T47D (cell line): ENCODE results near the gene DGKB.

Source experiments
- DNase-seq, 2 experiments: peaks; one replicate each; pipeline versions ENCODE4 v3.0.0 to v3.0.0-alpha.2; 2011 to 2012; ENCODE audit warnings: low read depth in 1 of 2, low spot score in 1 of 2
- JUND ChIP-seq: IDR thresholded peaks from 2 replicates; pipeline ENCODE4 v1.6.1; 2012; ENCODE audit warnings: low read depth
- in situ Hi-C: cut with HindIII; loops from 2 replicates; pipeline ENCODE4 v1.10.0; 2016; ENCODE audit warnings: low sequenced_read_pairs, low pct_unique_long_range_greater_than_20kb

Gene DGKB

GRCh38 chr7:14179781-14180180 is 722.8 kb downstream of the DGKB start:
- no peak for DNase-seq
- in situ Hi-C loops = no loop called here
- TF ChIP-seq JUND = no peak

GRCh38 chr7:14177876-14178275 is 724.7 kb downstream of the DGKB start:
- in situ Hi-C loops = no loop called here
- no peak for TF ChIP-seq JUND
- DNase-seq = no peak

- peak in 1 of 2 experiments; percentile 74 for DNase-seq
- no peak for TF ChIP-seq JUND
- in situ Hi-C loops = no loop called here
These were observed 731.7 kb downstream of the DGKB start for GRCh38 chr7:14170872-14171271.

GRCh38 chr7:14158111-14158510 is 744.4 kb downstream of the DGKB start:
- no peak for DNase-seq
- in situ Hi-C loops = no loop called here

GRCh38 chr7:14156436-14156835 is 746.1 kb downstream of the DGKB start:
- no peak for TF ChIP-seq JUND
- no peak for DNase-seq
- in situ Hi-C loops = no loop called here

More at GRCh38 chr7:14158111-14158510, 744.4 kb downstream of the DGKB start:
- TF ChIP-seq JUND = no peak

GRCh38 chr7:14148974-14149373 is 753.6 kb downstream of the DGKB start:
- no peak for TF ChIP-seq JUND
- in situ Hi-C loops = no loop called here
- DNase-seq = no peak

- DNase-seq = no peak
- TF ChIP-seq JUND = no peak
- in situ Hi-C loops = no loop called here
These were observed 755.0 kb downstream of the DGKB start for GRCh38 chr7:14147532-14147931.

GRCh38 chr7:14144538-14144937 is 758.0 kb downstream of the DGKB start:
- no peak for DNase-seq
- in situ Hi-C loops = no loop called here
- TF ChIP-seq JUND = no peak

- in situ Hi-C loops = no loop called here
- no peak for DNase-seq
- TF ChIP-seq JUND = no peak
These were observed 758.4 kb downstream of the DGKB start for GRCh38 chr7:14144109-14144508.

GRCh38 chr7:14137676-14138075 is 764.9 kb downstream of the DGKB start:
- no peak for TF ChIP-seq JUND
- no peak for DNase-seq
- in situ Hi-C loops = no loop called here

GRCh38 chr7:14133752-14134151 is 768.8 kb downstream of the DGKB start:
- in situ Hi-C loops = no loop called here
- DNase-seq = no peak
- no peak for TF ChIP-seq JUND

- DNase-seq = peak; percentile 5 to 75
- in situ Hi-C loops = no loop called here
- no peak for TF ChIP-seq JUND
These were observed 776.6 kb downstream of the DGKB start for GRCh38 chr7:14125998-14126397.

GRCh38 chr7:14124716-14125115 is 777.8 kb downstream of the DGKB start:
- no peak for DNase-seq
- in situ Hi-C loops = no loop called here
- no peak for TF ChIP-seq JUND

- no peak for TF ChIP-seq JUND
- no peak for DNase-seq
- in situ Hi-C loops = no loop called here
These were observed 778.6 kb downstream of the DGKB start for GRCh38 chr7:14123923-14124322.
